ENCODE measurements around the gene KCNN3.

DNA sequence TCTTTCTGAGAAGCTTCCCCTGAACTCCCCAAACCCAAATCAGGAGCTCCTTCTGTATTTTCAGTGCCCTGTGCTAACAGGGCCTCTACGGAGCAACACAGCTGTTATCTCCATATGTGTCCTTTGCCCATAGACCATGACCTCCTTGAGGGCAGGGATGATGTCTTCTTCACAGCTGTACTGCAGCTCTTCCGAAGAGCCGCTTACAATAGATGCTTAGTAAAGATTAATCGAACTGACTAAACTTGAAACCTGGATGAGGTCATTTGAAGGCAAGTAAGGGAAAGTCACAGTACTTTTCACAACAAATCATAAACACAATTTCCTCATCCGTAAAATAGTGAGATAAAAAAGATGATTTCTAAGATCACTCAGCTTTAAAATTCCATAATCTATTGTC lies 4.4 kb upstream of the KCNN3 start:
- TF ChIP-seq, protein P1, sequence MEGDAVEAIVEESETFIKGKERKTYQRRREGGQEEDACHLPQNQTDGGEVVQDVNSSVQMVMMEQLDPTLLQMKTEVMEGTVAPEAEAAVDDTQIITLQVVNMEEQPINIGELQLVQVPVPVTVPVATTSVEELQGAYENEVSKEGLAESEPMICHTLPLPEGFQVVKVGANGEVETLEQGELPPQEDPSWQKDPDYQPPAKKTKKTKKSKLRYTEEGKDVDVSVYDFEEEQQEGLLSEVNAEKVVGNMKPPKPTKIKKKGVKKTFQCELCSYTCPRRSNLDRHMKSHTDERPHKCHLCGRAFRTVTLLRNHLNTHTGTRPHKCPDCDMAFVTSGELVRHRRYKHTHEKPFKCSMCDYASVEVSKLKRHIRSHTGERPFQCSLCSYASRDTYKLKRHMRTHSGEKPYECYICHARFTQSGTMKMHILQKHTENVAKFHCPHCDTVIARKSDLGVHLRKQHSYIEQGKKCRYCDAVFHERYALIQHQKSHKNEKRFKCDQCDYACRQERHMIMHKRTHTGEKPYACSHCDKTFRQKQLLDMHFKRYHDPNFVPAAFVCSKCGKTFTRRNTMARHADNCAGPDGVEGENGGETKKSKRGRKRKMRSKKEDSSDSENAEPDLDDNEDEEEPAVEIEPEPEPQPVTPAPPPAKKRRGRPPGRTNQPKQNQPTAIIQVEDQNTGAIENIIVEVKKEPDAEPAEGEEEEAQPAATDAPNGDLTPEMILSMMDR (IDR thresholded peaks at IDR 0.05): no peak
- TF ChIP-seq EZH2 (IDR thresholded peaks at IDR 0.05) (no peak), EZH2phosphoT487 (IDR thresholded peaks at IDR 0.05) (no peak)
